ENCODE measurements around the gene SESTD1. TPM values are rescaled to one million over a fixed set of nuclear protein-coding genes. Genes with fewer than 3 reads are reported as not detected.

SESTD1 gene
- total RNA-seq, 1 donor from 2014 or later: 18.5 TPM

DNA sequence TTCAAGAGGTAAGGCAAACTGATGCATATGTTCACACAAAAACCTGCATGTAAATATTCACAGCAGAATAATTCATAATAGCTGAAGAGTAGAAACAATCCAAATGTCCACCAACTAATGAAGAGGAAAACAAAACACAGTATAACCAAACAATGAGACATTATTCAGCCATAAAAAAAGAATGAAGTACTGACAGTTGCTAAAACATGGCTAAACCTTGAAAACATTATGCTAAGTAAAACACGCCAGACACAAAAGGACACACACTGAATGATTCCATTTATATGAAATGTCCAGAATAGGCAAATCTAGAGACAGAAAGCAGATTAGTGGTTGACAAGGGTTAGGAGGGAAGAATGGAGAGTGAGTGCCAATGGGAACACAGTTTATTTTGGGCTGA is 86.9 kb downstream of the SESTD1 start:
- no peak overlapping the region for H3K4me3 ChIP-seq (ENCODE audit: low read depth, low read length)
- TF ChIP-seq, protein P1, sequence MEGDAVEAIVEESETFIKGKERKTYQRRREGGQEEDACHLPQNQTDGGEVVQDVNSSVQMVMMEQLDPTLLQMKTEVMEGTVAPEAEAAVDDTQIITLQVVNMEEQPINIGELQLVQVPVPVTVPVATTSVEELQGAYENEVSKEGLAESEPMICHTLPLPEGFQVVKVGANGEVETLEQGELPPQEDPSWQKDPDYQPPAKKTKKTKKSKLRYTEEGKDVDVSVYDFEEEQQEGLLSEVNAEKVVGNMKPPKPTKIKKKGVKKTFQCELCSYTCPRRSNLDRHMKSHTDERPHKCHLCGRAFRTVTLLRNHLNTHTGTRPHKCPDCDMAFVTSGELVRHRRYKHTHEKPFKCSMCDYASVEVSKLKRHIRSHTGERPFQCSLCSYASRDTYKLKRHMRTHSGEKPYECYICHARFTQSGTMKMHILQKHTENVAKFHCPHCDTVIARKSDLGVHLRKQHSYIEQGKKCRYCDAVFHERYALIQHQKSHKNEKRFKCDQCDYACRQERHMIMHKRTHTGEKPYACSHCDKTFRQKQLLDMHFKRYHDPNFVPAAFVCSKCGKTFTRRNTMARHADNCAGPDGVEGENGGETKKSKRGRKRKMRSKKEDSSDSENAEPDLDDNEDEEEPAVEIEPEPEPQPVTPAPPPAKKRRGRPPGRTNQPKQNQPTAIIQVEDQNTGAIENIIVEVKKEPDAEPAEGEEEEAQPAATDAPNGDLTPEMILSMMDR (conservative IDR thresholded peaks at IDR 0.05; ENCODE audit: low read depth, low read length): no peak
- no peak for DNase-seq (ENCODE audit: low read depth)

DNA sequence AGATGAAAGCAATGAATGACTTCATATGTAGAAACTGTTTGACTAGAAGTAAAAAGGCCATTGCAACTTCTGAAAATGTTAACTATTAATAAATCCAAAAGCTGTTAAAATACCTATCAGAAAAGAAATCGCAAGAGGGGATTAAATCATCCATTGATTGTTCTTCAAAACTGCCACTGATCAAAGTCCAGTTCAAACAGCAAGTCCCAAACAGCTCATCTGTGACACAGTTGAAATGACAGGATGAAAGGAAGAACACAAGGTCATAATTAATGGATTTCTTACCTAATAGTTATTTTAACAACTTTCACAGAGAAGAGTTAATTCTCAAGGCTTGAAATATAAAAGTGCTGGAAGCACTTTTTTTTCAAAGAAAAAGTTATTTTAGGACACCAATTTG is 90.4 kb downstream of the SESTD1 start:
- TF ChIP-seq, protein P1 (conservative IDR thresholded peaks at IDR 0.05; ENCODE audit: low read depth, low read length): no peak
- H3K4me3 ChIP-seq (ENCODE audit: low read depth, low read length): no peak overlapping the region
- DNase-seq (ENCODE audit: low read depth): no peak

DNA sequence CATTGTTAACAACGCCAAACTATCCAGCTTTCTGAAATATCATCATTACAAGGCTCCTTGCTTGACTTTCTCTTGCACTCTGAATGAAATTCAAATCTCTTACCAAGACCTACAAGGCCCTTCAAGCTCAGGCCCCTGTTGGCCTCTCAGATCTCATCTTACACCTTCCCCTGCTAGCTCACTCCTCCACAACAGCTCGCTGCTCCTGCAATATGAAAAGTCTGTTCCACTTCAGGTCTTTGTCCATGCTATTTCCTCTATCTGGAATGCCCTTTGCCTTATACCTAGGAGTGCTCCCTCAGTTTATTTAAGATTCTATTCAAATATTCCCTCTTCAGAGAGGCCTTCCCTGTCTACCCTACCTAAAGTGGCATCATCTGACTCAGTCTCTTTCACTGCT is 91.7 kb downstream of the SESTD1 start:
- DNase-seq (ENCODE audit: low read depth): no peak
- TF ChIP-seq, protein P1 (conservative IDR thresholded peaks at IDR 0.05; ENCODE audit: low read depth, low read length): no peak
- no peak overlapping the region for H3K4me3 ChIP-seq (ENCODE audit: low read depth, low read length)

DNA sequence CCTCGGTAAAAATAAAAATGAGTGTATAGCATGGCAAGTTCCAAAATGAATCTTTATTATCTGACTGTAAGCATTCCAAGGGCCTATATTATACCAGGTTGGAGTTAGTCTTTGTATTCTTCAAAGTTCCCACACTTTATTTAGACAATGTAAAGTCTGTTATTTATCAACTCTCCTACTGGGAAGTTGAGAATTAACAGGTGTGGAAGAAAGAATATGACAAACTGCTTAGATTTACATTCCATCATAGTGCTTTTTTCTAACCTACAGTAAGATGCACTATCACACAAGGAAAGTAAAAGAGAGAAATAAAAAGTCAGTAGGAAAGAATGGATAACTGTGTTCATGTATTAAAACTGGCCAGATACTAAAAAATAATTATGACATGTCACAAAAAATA is 93.3 kb downstream of the SESTD1 start:
- TF ChIP-seq, protein P1 (conservative IDR thresholded peaks at IDR 0.05; ENCODE audit: low read depth, low read length): no peak
- no peak overlapping the region for H3K4me3 ChIP-seq (ENCODE audit: low read depth, low read length)
- DNase-seq (ENCODE audit: low read depth): no peak

DNA sequence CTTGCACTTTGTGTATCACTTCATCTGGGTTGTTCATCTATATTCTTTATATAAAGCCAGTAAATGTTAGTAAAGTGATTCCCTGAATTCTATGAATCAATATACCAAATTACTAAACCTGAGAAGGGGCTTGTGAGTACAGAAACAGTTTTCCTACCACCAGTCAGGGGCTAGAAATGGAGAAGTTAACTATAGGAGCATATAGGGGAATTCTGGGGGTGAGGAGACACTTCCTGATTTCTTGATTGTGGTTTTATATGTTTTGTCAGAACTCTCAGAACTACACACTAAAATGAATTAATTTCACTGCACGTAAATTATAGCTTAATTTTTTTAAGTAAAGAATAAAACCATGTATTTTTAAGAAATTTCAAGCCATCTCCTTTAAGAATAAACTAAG is 93.7 kb downstream of the SESTD1 start:
- DNase-seq (ENCODE audit: low read depth): no peak
- no peak overlapping the region for H3K4me3 ChIP-seq (ENCODE audit: low read depth, low read length)
- TF ChIP-seq, protein P1 (conservative IDR thresholded peaks at IDR 0.05; ENCODE audit: low read depth, low read length): no peak

DNA sequence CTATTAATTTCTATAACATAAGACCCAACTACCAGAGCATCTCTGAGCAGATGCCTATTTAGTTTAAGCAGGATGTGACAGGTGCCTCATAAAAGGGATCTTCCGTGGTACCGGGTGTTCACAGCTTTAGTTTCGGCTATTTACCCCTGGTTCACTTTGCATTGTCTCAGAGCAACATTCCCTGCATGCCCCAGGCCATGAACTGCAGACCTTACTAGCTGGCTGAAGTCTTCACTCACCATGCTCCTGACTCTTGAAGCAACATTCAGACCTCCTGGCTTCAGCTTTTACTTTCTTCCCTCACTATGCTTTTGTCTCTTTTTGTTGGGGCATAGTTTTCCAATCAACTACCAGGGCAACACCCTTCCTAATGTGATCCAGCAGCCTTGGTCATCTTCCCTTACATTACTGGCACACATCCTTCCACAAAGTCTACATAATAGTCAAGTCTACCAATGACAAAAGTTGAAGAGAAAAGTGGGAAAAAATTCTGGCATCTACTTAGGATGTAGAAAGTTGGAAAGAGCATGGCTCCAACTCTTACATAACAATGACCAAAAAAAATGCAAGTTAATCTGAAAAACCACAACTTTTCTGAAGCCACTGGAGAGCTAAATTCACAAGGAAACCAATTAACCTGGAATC is 99.2 kb downstream of the SESTD1 start:
- no peak overlapping the region for H3K4me3 ChIP-seq (ENCODE audit: low read depth, low read length)
- DNase-seq (ENCODE audit: low read depth): no peak
- TF ChIP-seq, protein P1 (conservative IDR thresholded peaks at IDR 0.05; ENCODE audit: low read depth, low read length): no peak

DNA sequence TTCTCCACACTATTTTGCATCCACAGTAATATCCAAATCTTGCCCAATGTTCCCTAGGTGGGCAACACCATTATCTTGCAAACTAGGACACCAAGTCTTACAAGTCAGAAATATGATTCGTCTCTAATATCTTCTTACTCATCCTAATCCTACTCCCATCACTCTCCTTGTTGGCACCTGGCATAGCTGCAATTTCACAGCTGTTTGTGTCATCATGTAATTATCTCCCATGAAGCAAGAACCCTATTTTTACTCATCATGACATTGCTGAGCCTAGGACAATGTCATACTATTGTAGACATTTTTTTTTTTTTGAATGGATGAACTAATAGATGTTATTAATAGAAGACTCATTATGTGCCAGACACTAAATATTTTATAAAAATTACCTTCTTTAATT is 123.4 kb downstream of the SESTD1 start:
- DNase-seq (ENCODE audit: low read depth): no peak
- no peak overlapping the region for H3K4me3 ChIP-seq (ENCODE audit: low read depth, low read length)
- TF ChIP-seq, protein P1 (conservative IDR thresholded peaks at IDR 0.05; ENCODE audit: low read depth, low read length): no peak

Measured in epithelial cell of proximal tubule (primary cell).